Measurements from ENCODE around the gene ANKMY1.

- TF ChIP-seq CTCF (IDR thresholded peaks at IDR 0.05; ENCODE audit: low read depth, low read length) (no peak), EZH2phosphoT487 (IDR thresholded peaks at IDR 0.05; ENCODE audit: low read depth) (no peak)
These were observed 27.6 kb downstream of the ANKMY1 start for GRCh38 chr2:240530181-240530580.

All from OCI-LY3 (cell line).